GM19240 (cell line): ENCODE measurements around the gene BAG1.

ENCODE experiments used
- DNase-seq: peaks from one replicate; pipeline ENCODE4 v3.0.0; 2011; ENCODE audit warnings: low spot score; ENCODE audit not compliant: insufficient read length

The BAG1 gene

DNA sequence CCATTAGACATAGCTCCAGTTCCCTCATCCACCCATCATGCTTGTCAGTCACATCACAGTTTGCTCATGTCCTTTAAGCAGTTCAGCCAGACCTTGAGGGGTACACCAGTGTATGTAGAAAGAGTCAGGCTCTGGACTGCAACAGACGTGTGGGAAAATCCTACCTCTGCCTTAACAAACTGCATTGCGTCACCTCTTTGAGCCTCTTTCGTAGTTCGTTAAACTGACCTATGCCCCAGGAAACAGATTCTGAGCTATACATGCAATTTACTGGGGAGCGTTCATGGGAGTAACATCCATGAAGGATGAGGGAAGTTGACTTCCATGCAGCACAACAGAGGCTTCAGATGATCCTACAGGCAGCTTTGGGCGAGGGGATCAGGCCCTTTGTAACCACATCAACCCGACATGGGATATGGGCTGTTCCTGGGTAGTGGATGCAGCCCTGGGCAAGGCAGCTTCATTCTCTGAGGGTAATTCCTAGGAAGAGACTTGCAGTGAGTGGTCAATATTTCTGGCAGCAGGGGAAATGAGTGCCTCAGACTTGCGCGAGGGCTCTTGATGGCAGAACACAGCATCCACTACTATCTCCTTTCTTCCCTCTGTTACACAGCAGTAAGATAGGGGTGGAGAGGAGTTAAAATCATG lies 20.2 kb downstream of the BAG1 start:
- no peak for DNase-seq

DNA sequence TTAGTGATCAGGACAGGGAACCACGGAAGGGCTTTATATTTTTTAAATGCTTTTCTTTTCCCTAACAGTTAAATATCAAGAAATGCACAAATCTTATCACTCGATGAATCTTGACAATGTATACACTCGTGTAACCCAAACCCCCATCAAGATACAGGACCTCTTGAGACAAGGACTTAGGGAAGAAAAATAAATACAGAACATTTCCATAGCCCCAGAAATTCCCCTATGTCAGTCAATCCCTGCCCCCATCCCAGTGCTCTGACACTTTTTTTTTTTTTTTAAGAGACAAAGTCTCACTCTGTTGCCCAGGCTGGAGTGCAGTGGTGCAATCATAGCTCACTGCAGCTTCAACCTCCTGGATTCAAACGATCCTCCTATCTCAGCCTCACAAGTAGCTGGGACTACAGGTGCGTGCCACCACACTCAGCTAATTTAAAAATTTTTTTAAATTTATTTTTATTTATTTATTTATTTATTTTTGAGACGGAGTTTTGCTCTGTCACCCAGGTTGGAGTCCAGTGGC lies 21.8 kb downstream of the BAG1 start:
- no peak for DNase-seq

DNA sequence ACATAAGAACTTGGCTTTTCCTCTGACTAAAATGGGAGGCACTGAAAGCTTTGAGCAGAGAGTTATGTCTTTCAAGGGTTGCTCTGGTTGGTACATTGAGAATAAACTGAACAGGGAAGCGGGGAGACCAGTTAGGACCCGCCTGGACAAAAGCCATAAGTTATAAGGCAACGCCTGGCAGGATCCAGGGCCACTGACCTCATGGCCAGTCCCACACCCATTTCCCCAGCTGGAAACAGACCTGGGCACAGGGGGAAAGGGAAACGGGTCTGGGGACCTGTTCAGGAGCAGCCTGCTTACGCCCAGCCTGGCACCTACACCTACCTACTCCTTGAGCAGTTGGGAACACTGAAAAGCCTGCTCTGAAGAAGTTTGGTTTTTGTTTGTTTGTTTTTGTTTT lies 23.2 kb downstream of the BAG1 start:
- no peak for DNase-seq

DNA sequence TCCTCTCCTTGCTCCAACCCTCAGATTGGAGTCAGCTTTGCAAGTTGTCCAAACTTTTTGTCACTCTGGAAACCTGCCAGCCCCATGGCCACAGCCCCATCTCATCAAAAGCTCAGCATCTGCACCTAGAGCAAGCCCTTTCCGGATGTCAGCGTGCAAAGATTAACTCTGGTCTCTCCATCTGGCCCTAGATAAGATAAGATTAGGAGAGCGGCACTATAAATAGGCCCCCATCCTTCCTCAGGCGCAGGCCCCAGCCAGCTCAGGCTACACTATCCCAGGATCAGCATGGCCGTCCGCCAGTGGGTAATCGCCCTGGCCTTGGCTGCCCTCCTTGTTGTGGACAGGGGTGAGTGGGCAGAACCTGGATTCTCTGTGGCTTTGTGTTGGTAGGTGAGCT lies 24.6 kb downstream of the BAG1 start, which contains the start of gene SPINK4:
TSS of gene SPINK4 (plus strand) at position 247 of the 400 bp plus-strand sequence. CDS start at position 289, 42 bp downstream.
- no peak for DNase-seq

DNA sequence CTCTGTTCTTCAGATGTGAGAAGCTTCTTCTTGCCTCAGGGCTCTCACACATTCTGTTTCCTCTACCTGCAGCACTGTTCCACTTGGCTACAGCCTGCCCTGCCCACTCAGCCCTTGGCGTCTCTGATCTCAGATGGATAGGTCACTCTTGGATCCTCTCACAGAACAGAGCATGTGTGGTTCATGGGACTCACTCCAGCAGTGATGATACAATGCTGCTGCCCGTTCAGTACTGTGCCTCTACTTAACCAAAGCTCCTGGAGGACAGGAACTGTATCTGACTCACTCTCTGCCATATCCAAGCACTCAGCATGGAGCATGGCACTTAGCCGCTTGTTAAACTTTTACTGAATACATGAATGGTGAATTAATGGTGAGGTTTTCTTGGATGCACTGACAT lies 27.9 kb downstream of the BAG1 start:
- no peak for DNase-seq

DNA sequence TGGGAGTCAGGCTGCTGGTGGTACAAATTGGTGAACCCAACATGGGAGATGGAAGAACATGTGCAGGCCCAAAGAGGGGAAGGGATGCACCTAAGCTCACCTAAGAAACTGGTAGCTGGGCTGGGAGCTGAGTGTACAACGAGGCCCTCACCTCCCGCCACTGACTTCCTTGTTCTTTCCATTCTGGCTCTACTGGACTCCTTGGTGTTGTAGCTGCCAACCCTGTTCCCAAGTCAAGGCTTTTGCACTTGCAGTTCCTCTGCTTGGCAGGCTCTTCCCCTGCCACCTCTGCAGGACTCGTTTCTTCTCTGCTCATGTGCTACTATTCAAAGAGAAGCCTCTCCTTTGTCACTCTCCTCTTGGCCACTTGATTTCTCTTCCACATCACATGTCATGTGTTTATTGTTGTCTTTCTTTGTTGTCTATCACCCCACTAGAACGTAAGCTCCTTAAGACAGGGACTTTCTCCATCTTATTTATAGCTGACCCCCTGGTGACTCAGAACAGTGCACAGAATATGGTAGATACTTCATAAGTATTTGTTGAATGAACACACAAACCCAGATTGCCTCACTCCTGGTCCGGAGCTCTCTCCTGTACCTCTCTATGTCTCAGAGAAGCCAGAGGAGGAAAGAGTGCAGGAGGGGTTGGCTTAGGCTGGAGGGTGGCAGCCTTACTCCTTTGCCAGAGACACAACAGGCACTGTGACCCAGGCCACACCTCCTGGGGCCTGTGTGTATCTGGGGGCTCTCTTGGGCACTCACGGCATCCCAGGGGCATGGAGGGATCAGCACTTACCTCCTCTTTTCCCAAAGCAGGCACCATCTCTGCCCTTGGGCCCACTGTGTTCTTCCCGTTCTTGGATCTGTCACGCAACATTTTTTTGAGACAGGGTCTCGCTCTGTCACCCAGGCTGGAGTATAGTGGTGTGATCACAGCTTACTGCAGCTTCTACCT lies 29.7 kb downstream of the BAG1 start:
- DNase-seq = no peak

DNA sequence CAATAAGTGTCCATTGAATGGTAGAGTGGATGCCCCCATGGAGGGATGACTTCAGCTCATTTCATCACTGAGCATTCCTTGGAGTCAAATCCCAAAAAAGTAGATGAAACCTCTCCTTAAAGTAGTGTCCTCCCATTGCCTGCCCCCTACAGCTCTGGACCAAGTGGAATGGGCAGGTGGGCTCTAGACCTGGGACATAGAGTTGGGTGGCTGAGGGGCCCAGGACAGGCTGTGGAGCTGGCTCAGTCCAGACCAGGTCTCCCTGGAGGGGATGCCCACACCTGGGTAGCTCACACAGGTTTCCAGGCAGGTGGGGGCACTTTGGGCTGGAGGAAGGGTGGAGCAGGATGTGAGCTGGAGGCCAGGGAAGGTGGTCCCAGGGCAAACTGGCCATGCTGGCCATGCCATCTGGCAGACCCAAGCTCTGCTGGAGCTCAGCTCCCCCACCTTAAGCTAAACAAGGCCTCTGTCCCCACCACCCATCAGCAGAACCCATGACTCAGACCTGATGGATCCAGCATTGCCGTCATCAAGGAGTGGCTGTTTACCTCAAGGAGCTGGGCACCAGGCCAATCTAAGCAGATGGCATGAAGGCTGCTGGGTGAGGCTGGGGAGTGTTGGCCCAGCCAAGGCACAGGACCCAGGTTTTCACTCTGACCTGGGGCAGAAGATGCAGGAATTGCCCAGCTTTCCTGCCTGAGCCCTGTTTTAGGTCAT lies 30.7 kb downstream of the BAG1 start:
- no peak for DNase-seq

DNA sequence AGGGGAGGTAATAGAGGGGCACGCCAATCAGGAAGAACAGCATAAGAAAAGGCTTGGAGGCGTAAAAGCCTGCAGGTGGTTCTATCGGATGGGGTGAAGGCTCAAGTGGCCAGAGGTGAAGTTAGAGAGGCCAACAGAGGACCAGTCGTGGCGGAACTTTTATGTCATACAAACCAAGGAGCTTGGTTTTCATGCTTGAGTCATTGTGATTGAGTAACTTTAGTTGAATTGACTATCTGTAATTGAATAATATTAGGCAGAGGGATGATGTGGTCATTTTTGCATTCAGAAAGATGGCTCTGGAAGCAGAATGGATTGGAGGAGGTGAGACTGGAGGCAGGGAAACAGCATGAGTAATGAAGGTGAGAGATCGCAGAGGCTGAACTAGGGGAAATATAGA lies 31.7 kb downstream of the BAG1 start:
- no peak for DNase-seq

DNA sequence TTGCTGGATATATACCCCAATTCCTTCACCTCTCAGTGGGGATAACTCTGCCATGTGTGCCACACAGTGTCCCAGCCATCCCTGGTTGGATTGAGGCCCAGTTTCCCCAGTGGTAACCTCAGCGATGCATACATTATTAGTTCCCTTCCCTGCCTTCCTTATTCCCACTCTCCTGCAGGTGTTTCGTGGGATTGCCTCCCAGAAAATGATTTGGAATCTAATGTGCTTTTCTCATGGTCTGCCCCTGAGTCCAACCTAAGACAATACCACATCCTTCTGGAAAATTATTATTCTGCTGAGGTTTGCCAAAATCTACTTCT lies 32.9 kb downstream of the BAG1 start:
- no peak for DNase-seq

DNA sequence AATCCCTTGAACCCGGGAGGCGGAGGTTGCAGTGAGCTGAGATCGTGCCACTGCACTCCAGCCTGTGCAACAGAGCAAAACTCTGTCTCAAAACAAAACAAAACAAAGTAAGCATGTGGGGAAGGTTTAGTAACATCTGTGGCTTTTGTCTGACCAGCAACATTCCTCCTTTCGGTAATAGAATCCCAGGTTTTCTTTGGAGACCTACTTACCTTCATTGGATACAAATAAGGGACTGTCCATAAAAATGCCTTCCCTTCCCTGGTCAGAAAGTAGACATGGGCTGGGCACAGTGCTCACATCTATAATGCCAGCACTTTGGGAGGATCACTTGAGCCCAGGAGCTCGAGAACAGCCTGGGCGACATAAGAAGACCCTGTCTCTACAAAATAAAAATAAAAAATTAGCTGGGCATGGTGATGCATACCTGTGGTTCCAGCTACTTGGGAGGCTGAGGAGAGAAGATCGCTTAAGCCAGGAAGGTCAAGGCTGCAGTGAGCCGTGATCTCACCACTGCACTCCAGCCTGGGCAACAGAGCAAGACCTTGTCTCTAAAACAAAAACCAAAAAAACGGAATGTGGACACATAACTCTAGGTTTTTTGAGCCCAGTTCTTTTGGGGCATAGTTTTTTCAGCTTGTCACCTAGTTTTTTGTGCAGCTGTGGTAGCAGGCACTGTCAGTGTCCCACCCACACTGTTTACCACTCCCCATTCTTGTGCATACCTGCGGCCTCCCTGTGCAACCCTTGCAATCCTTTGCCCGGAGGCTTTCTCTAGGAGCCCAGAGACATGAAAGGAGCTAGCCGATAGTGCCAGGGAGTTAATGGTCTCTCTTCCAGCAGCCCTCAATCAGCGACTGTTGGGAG lies 33.5 kb downstream of the BAG1 start:
- no peak for DNase-seq

DNA sequence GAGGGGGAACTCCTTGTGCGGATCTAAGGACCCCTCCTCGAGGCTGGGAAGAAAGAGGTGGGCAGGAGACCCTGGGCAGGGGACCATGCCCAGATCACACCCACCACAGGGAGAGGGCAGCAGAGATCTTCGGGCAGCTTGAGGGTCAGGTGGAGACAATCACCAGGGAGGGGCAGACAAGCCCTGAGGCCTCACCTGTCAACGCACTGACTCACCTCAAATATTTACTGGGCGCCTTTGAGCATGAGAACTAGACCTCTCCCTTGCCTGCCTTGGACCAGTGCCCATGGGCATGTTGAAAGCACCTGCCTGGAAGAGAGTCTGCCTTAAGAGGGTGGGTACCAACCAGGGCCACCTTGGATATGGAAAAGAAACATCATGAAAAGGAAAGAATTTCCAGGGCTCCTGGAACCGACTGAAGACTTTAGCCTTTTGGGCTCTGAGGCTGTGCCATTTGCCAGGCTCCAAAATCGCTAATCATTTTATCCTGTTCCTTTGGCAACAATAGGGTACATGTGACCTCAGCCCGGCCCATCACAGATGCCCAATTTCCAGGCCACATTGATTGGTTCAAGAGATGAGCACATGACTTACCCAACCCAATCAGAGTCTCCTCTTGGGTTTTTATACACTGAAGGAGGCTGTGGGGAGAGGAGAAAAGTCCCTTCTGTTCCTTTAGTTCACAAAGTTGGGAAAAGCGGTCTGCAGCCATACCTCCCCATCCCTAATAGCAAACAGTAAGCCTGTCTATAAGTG lies 35.0 kb downstream of the BAG1 start:
- DNase-seq = no peak

DNA sequence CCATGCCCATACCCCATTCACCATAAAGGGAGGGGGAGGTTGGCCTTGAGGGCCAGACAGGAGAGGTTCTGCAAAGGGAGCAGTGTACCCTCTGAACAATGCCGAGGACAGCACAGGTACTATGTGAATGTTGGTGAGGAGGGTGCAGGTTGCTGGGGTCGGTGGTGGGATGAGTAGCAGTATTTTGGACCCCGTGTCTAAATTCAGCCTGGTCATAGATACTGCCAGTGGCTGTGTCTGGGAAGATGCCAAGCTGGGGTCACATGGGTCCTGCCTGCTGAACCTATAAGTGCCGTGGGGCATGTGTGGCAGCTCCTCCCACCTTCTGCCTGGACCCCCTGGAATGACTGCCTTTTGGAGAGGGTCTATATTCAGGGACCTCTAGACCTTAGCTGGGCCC lies 35.9 kb downstream of the BAG1 start:
- DNase-seq = no peak

DNA sequence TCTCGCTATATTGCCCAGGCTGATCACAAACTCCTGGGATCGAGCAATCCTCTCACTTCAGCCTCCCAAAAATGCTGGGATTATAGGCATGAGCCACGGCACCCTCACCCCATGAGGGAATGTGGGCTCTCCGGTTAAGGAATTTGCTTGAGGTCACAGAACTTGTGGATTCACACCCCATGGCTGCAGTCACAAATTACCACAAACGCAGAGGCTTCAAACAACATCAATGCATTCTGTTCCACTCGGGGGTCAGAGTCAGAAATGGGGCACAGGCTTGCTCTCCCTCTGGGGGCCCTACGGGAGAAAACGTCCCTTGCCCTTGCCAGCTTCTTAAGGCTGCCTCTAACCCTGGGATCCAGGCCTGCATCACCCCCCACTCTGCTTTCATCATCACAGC lies 36.8 kb downstream of the BAG1 start:
- DNase-seq = no peak

DNA sequence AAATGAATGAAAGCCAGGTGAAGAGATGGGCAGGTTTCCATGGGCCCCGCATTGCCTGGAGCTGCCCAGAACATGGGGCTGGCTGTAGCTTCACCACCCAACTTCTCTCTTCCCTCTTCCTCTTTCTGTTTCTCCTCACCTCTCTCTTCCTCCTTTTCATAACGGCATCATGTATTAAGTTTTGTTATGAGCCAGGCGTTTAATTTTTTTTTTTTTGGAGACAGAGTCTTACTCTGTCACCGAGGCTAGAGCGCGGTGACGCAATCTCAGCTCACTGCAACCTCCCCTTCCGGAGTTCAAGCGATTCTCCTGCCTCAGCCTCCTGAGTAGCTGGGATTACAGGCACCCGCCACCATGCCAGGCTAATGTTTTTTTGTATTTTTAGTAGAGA lies 37.5 kb downstream of the BAG1 start:
- DNase-seq = no peak

DNA sequence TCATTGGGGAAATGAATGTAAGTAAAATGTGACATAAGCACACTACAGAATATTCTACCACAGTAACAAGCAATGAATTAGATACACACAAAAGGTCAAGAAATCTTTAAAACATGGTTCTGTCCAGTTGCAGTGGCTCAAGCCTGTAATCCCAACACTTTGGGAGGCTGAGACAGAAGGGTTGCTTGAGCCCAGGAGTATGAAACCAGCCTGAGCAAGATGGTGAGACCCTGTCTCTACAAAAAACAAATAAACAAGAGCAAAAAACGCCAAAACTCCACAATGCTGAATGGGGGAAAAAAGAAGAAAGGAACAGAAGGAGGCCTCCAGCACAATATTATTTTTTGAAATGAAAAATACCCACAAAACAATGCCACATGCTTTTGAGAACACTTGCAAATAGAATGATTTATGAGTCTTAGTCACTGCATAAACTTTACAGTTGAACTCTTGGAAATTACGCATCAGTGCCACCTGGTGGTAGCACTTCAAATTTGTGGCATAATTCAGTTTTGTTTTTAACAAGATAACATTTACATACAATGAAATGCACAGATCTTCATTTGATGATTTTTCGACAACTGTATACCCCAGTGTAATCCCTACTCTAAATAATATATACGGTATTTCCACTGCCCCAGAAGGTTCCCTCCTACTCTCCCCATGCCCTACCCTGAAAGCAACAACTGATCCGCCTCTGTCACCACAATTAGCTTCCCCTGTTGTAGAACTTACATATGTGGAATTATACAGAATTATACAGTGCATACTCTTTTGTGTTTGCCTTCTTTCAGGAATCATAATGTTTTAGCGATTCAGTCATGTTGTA lies 39.0 kb downstream of the BAG1 start:
- no peak for DNase-seq

DNA sequence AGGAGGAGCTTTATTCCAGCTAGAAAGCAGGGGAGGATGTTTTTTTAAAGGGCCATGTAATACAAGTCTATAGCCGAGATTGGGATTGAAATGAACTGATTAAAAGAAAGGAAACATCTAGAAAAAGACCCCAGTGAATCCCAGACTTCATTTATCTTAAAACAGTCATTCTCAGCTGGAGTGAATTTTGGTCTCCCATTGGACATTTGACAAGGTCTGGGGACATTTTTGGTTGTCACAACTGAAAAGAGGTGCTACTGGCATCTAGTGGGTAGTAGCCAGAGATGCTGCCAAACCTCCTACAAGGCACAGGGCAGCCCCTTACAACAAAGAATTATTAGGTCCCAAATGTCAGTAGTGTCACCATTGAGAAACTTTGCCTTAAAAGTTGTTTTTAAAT lies 40.8 kb downstream of the BAG1 start:
- no peak for DNase-seq

DNA sequence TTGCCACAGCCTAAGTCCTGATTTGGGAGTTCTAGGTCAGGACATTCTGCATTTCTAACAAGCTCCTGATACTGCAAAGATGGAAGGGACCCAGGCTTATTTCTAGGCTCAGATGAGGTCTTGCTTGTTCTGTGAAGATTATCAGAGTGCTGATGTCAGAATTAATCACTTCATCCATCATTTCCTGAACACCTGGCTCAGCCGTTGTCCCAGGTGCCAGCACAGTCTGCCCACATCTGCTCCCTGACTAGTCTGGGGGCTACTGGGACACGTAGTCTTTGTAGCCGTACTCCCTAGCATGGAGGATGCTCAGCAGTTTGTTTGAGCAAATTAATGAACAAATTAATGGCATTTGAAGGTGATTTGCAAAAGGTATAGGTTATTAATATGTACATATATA lies 42.5 kb downstream of the BAG1 start:
- no peak for DNase-seq

DNA sequence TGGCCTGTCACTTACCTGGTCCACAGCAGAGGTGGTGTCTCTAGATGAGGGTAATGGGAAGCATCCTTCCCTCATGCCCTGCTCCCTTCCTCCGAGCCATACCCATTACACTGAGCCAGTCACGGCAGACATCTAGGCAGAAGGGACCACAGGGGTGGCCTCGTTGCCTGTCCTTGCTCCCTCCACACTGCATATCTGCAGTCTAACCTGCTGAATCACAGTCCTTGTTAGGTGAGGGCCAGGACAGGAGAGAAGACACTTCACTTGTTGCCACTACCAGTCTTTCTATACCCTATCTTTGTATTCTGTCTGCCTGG lies 43.0 kb downstream of the BAG1 start:
- DNase-seq = no peak

DNA sequence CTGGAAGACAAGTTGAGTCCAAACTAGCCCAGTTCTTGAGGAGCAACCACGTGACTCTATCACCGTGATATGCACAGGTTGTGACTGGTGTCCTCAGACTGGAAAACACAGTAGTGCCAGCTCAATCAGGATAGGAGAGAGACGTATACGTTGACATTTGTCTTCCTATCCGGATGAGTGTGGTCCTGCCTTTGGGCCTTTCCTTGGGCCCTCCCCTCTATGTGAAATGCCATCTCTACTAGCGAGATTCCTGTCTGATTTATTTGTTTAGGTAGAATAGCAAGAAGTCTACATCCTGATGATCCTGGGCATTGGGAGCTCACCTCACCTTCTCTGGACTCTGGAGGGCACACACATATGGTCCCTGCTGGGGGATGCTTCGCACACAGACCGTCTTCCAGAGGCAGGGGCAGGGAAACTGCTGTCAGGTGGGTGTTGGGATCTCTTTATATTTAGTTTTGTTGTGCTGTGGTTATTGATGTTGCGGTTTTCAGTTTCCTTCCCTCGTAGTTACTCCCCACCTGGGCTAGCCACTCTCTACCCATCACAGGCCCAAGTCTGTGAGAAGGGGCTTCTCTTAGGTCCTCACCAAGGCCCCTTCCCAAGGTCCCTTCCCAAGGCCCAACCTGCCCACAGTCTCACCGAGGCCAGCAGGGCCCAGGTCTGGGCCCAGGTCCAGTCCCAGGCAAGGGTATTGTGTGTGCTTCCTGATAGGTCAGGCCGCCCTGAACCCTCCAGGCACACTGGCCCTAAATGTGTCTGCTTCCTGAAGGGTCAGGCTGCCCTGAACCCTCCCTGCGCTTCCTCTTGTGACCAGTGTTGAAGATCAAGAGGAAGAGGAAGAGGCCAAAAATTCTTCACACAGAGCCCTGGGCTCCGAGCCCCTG lies 43.6 kb downstream of the BAG1 start:
- DNase-seq = no peak
